Gastrocnemius medialis (tissue), 4 donors: Measurements from ENCODE around the gene REXO4. TPM values are rescaled to one million over a fixed set of nuclear protein-coding genes. Genes with fewer than 3 reads are reported as not detected.
A peak's percentile ranks its signal among the peaks of the same experiment; 100 is the strongest.
"Not testable (repeated sequence)": the region's sequence is repeated elsewhere in the genome, so short reads cannot be mapped to it uniquely, and the experiment has no call there.

Experiments
- ATAC-seq, 2 donors: fragments of 150-250 bp; one replicate each; pipeline ENCODE4 v1.9.1; 2016
- DNase-seq, 2 donors: peaks; one replicate each; pipeline ENCODE4 v3.0.0-alpha.2; 2019
- H3K27ac ChIP-seq, 4 donors: fragments of 200-600 bp; sonication (generic); 1 replicate in 1 of 4; 2 replicates in 3 of 4; pipeline ENCODE4 v1.5.1; 2016 to 2018; ENCODE audit warnings: mild to moderate bottlenecking in 2 of 4, moderate library complexity in 1 of 4
- H3K27me3 ChIP-seq, 3 donors: fragments of 200-600 bp; sonication (generic) in 2 of 3; 1 replicate in 1 of 3; 2 replicates in 2 of 3; pipeline versions ENCODE4 v1.5.1 to v1.6.0; 2016 to 2019; ENCODE audit warnings: mild to moderate bottlenecking in 1 of 3, moderate library complexity in 1 of 3
- H3K36me3 ChIP-seq, 2 donors: fragments of 200-600 bp; sonication (generic) in 1 of 2; one replicate each; pipeline ENCODE4 v1.5.1; 2017 to 2018
- H3K4me1 ChIP-seq, 2 donors: fragments of 200-600 bp; sonication (generic) in 1 of 2; one replicate each; pipeline ENCODE4 v1.5.1; 2016 to 2017; ENCODE audit warnings: mild to moderate bottlenecking in 2 of 2
- H3K4me3 ChIP-seq, 4 donors: fragments of 200-600 bp; sonication (generic) in 3 of 4; 1 replicate in 1 of 4; 2 replicates in 3 of 4; pipeline ENCODE4 v1.5.1; 2016 to 2019; ENCODE audit warnings: mild to moderate bottlenecking in 2 of 4
- H3K9me3 ChIP-seq, 3 donors: fragments of 200-600 bp; sonication (generic) in 2 of 3; 1 replicate in 1 of 3; 2 replicates in 2 of 3; pipeline ENCODE4 v1.5.1; 2016 to 2019
- CTCF ChIP-seq, 5 experiments: fragments of 450-650 bp in 3 of 5; fragments of 200-600 bp in 2 of 5; sonication (generic) in 2 of 5; IDR thresholded peaks in 4 of 5; conservative IDR thresholded peaks in 1 of 5; 1 replicate in 4 of 5; 2 replicates in 1 of 5; pipeline ENCODE4 v1.5.1; 2016 to 2019; ENCODE audit warnings: antibody characterized with exemption in 5 of 5, mild to moderate bottlenecking in 3 of 5, moderate library complexity in 3 of 5
- POLR2A ChIP-seq, 2 donors: fragments of 450-650 bp; IDR thresholded peaks; one replicate each; pipeline ENCODE4 v1.6.1; 2017; ENCODE audit warnings: antibody characterized with exemption in 2 of 2, mild to moderate bottlenecking in 2 of 2, moderate library complexity in 2 of 2
- in situ Hi-C, 4 donors: fragments of 200-750 bp; cut with MboI; loops; one replicate each; pipeline versions ENCODE4 v1.15.0 to v1.8.0; 2017; ENCODE audit warnings: low sequenced_read_pairs in 4 of 4
- intact Hi-C: fragments of 100-400 bp; cut with DNase I; formaldehyde crosslinking; loops from one replicate; pipeline ENCODE4 v1.15.1; 2023; ENCODE audit warnings: low total_unique reads
- total RNA-seq, 4 donors: library from RNA; depleted of rRNA; stranded (reverse); fragments of >200 nt; gene quantifications; one replicate each; pipeline versions ENCODE4 v1.1.0 to v1.2.3, GENCODE V29; 2016

Gene REXO4
- total RNA-seq, 4 donors from 2014 or later: 26.1 to 42.5 (median 34.6) TPM

DNA sequence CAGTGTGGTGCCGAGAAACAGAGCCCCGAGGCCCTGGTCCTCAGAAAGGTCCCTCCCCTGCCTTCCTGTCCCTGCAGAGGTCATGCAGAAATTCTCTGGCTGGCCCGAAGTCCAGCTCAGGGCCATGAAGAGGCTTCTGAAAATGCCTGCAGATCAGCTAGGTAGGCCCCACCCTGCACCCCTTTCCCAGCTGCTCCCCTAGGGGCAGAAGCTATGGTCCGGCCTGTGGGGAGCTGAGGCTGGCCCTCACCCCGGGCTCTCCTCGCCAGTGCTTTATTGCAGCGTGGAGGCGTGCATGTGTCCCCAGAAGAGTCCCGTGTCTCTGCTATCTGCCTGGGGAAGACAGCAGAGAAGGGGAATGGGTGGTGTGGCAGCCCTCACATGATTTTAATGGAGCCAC, 19.9 kb downstream of the REXO4 start:
- no peaks in the 10 kb centered on the region for H3K36me3 ChIP-seq
- peaks cover 7 to 21% (median 13%) of the 10 kb centered on the region in 3 donors for H3K27me3 ChIP-seq
- in situ Hi-C loops (no loop called here), intact Hi-C loops (no loop called here)
- H3K4me1 ChIP-seq: no peaks in the 10 kb centered on the region
- ATAC-seq: no peak
- H3K27ac ChIP-seq: no peak overlapping the region
- no peaks in the 10 kb centered on the region for H3K9me3 ChIP-seq
- DNase-seq: no peak
- TF ChIP-seq CTCF (IDR thresholded peaks at IDR 0.05 in 4 of 5, conservative IDR thresholded peaks at IDR 0.05 in 1 of 5) (no peak), POLR2A (IDR thresholded peaks at IDR 0.05) (no peak)
- no peak overlapping the region for H3K4me3 ChIP-seq

- no peaks in the 10 kb centered on the region for H3K36me3 ChIP-seq
- DNase-seq (no peak), ATAC-seq (no peak)
- no peak overlapping the region for H3K4me3 ChIP-seq
- no peaks in the 10 kb centered on the region for H3K9me3 ChIP-seq
- in situ Hi-C loops: no loop called here
- TF ChIP-seq CTCF (IDR thresholded peaks at IDR 0.05 in 4 of 5, conservative IDR thresholded peaks at IDR 0.05 in 1 of 5): no peak
- no peak for TF ChIP-seq POLR2A (IDR thresholded peaks at IDR 0.05)
- no peak overlapping the region for H3K27ac ChIP-seq
- no peaks in the 10 kb centered on the region for H3K4me1 ChIP-seq
- H3K27me3 ChIP-seq: peaks cover 7 to 21% (median 13%) of the 10 kb centered on the region in 3 donors
- intact Hi-C loops: no loop called here
Measured at GRCh38 chr9:133397370-133397769, 20.4 kb downstream of the REXO4 start.

GRCh38 chr9:133396952-133397351, 20.9 kb downstream of the REXO4 start:
- Histone ChIP-seq H3K4me1 (no peaks in the 10 kb centered on the region), H3K27ac (no peak overlapping the region), H3K36me3 (no peaks in the 10 kb centered on the region), H3K4me3 (no peak overlapping the region), H3K9me3 (no peaks in the 10 kb centered on the region), H3K27me3 (peaks cover 7 to 21% (median 13%) of the 10 kb centered on the region in 3 donors)
- DNase-seq (no peak), ATAC-seq (peak in 1 of 2 donors; percentile 26)
- TF ChIP-seq POLR2A (IDR thresholded peaks at IDR 0.05): no peak
- TF ChIP-seq CTCF (IDR thresholded peaks at IDR 0.05 in 4 of 5, conservative IDR thresholded peaks at IDR 0.05 in 1 of 5): peak in 1 of 5 experiments; percentile 13
- intact Hi-C loops (no loop called here), in situ Hi-C loops (no loop called here)

DNA sequence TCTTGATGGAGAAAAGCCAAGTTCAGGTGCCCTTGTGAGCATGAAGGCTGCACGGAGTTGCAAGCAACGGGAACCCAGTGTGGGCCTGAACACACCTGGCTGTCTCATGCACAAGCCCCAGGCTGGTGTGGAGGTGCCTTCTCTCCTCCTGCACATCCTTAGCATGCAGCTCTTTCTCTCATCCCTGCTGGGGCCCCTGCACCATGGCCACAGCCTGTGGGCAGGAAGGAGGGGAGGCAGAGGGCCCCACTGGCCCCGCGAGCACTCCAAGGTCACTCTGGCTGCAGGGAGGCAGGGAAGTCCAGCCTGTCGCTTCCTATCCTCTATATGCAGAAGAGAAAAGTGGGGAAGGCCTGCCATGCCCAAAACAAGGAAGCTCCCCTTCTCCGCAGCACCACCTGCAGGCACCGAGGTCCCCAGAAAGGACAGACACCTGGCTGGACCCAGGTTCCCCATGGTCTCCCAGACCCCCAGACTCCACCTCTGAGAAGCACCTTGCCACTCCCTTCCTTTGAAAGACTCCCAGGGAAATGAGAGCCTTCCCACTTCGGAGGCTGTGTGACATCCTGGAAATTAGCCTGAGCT, 23.0 kb downstream of the REXO4 start:
- Histone ChIP-seq H3K36me3 (no peaks in the 10 kb centered on the region), H3K27ac (no peak overlapping the region), H3K9me3 (no peaks in the 10 kb centered on the region), H3K27me3 (peaks cover 7 to 22% (median 21%) of the 10 kb centered on the region in 3 donors), H3K4me3 (no peak overlapping the region), H3K4me1 (no peaks in the 10 kb centered on the region)
- in situ Hi-C loops: no loop called here
- intact Hi-C loops: no loop called here
- ATAC-seq: no peak
- no peak for DNase-seq
- TF ChIP-seq CTCF (IDR thresholded peaks at IDR 0.05 in 4 of 5, conservative IDR thresholded peaks at IDR 0.05 in 1 of 5) (no peak), POLR2A (IDR thresholded peaks at IDR 0.05) (no peak)

GRCh38 chr9:133393399-133393798, 24.4 kb downstream of the REXO4 start:
- TF ChIP-seq CTCF (IDR thresholded peaks at IDR 0.05 in 4 of 5, conservative IDR thresholded peaks at IDR 0.05 in 1 of 5) (no peak), POLR2A (IDR thresholded peaks at IDR 0.05) (no peak)
- no peaks in the 10 kb centered on the region for H3K4me1 ChIP-seq
- no peak for DNase-seq
- no peaks in the 10 kb centered on the region for H3K9me3 ChIP-seq
- intact Hi-C loops: no loop called here
- in situ Hi-C loops: no loop called here
- H3K4me3 ChIP-seq: no peak overlapping the region
- H3K27ac ChIP-seq: no peak overlapping the region
- no peak for ATAC-seq
- peaks cover 7 to 22% (median 21%) of the 10 kb centered on the region in 3 donors for H3K27me3 ChIP-seq
- no peaks in the 10 kb centered on the region for H3K36me3 ChIP-seq

DNA sequence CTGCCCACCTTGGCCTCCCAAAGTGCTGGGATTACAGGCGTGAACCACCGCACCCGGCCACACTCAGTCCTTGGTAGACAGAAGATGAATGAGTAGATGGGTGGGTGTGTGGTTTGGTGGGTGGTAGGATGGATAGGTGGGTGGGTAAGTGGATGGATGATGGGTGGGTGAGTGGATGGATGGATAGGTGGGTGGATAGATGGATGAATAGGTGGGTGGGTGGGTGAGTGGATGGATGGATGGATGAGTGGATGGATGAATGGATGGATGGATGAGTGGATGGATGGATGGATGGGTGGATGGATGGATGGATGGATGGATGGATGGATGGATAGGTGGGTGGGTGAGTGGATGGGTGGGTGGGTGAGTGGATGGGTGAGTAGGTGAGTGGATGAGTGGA, 25.5 kb downstream of the REXO4 start:
- H3K9me3 ChIP-seq, H3K27ac ChIP-seq, intact Hi-C loops, in situ Hi-C loops, H3K36me3 ChIP-seq, ATAC-seq, DNase-seq, H3K4me3 ChIP-seq, H3K4me1 ChIP-seq: not testable (repeated sequence)
- H3K27me3 ChIP-seq: peaks cover 7 to 22% (median 21%) of the 10 kb centered on the region in 3 donors

GRCh38 chr9:133391449-133391848, 26.4 kb downstream of the REXO4 start:
- H3K4me3 ChIP-seq, in situ Hi-C loops, H3K36me3 ChIP-seq, intact Hi-C loops, DNase-seq, ATAC-seq, H3K4me1 ChIP-seq, H3K9me3 ChIP-seq, H3K27ac ChIP-seq: not testable (repeated sequence)
- H3K27me3 ChIP-seq: peaks cover 7 to 22% (median 21%) of the 10 kb centered on the region in 3 donors
